Activated CD8-positive, alpha-beta T cell treated with anti-CD3 and anti-CD28 coated beads for 36 hours (primary cell): ENCODE measurements around the gene BUB1B. TPM values are rescaled to one million over a fixed set of nuclear protein-coding genes. Genes with fewer than 3 reads are reported as not detected.

Source experiments
- ATAC-seq: fragments of 200-7000 bp; cut with Tn5 transposase; one replicate; pipeline ENCODE4 v1.10.0; 2021; ENCODE audit warnings: mild to moderate bottlenecking, moderate library complexity
- CTCF ChIA-PET: fragments of 350-600 bp; sonication (Branson Sonifier 250); formaldehyde crosslinking; loops from one replicate; lab custom pipeline; 2021; ENCODE audit warnings: antibody characterized with exemption; lab: Charles Lee
- POLR2A ChIA-PET: fragments of 350-600 bp; sonication (Branson Sonifier 250); formaldehyde crosslinking; loops from one replicate; lab custom pipeline; 2021; ENCODE audit warnings: antibody characterized with exemption; lab: Charles Lee
- DNase-seq: peaks from one replicate; pipeline ENCODE4 v3.0.0-alpha.2; 2020
- H3K27ac Mint-ChIP-seq: one replicate; pipeline ENCODE4 v1.8.0; 2021; ENCODE audit warnings: mild to moderate bottlenecking, mixed read lengths
- H3K27me3 Mint-ChIP-seq: one replicate; pipeline ENCODE4 v1.8.0; 2021; ENCODE audit warnings: mixed read lengths
- H3K36me3 Mint-ChIP-seq: one replicate; pipeline ENCODE4 v1.8.0; 2021; ENCODE audit warnings: low read depth, mixed read lengths
- H3K4me1 Mint-ChIP-seq: one replicate; pipeline ENCODE4 v1.8.0; 2021; ENCODE audit warnings: low read depth, mixed read lengths
- H3K4me3 Mint-ChIP-seq: one replicate; pipeline ENCODE4 v1.8.0; 2021; ENCODE audit warnings: mild to moderate bottlenecking, moderate library complexity, mixed read lengths
- H3K9me3 Mint-ChIP-seq: one replicate; pipeline ENCODE4 v1.8.0; 2021; ENCODE audit warnings: mixed read lengths
- CTCF ChIP-seq: fragments of 200-600 bp; IDR thresholded peaks from one replicate; pipeline ENCODE4 v1.8.0; 2022; ENCODE audit warnings: antibody characterized with exemption, mild to moderate bottlenecking
- intact Hi-C: fragments of 100-400 bp; cut with micrococcal nuclease; formaldehyde crosslinking; loops from one replicate; pipeline ENCODE4 v1.10.0; 2022
- total RNA-seq, 2 experiments: library from RNA; stranded (reverse); gene quantifications; one replicate each; pipeline ENCODE4 v1.2.3, GENCODE V29; 2021

BUB1B gene
- total RNA-seq, 2 experiments from 2014 or later, result 79.6 to 82.5 TPM

GRCh38 chr15:40222131-40222530 is 61.3 kb downstream of the BUB1B start:
- ChIA-PET CTCF (interaction anchor here (1.5 to 2.8 kb wide), 3 partner anchors 40 to 57 kb away, joined by 4 to 21 read pairs (median 7); no protein-coding TSS in a partner anchor), POLR2A (no interaction called here)
- H3K27me3 Mint-ChIP-seq, result no peaks in the 10 kb centered on the region
- no peaks in the 10 kb centered on the region for H3K9me3 Mint-ChIP-seq
- DNase-seq (no peak), ATAC-seq (no peak)
- TF ChIP-seq CTCF, result no peak
- peaks cover 37% of the 10 kb centered on the region for H3K36me3 Mint-ChIP-seq
- peaks cover 8% of the 10 kb centered on the region for H3K4me1 Mint-ChIP-seq
- no peak overlapping the region for H3K4me3 Mint-ChIP-seq
- intact Hi-C loops, result no loop called here
- H3K27ac Mint-ChIP-seq, result no peak overlapping the region

- ChIA-PET CTCF (interaction anchor here (0.6 to 6.0 kb wide), 7 partner anchors 9 to 194 kb away, joined by 3 to 39 read pairs (median 4); partner anchors contain the start of gene SRP14), POLR2A (interaction anchor here (0.8 to 0.9 kb wide), 2 partner anchors 59 to 65 kb away, joined by 3 to 4 read pairs; no protein-coding TSS in a partner anchor)
- Mint-ChIP-seq H3K27ac (peak overlapping the region; percentile 5), H3K4me1 (peaks cover 8% of the 10 kb centered on the region), H3K9me3 (no peaks in the 10 kb centered on the region), H3K4me3 (no peak overlapping the region), H3K27me3 (no peaks in the 10 kb centered on the region), H3K36me3 (peaks cover 11% of the 10 kb centered on the region)
- intact Hi-C loops, result no loop called here
- TF ChIP-seq CTCF, result no peak
- ATAC-seq (peak; percentile 76), DNase-seq (no peak)
Observed at GRCh38 chr15:40226736-40227135, 65.9 kb downstream of the BUB1B start.

- peaks cover 10% of the 10 kb centered on the region for H3K36me3 Mint-ChIP-seq
- DNase-seq (no peak), ATAC-seq (no peak)
- H3K4me3 Mint-ChIP-seq, result no peak overlapping the region
- peaks cover 8% of the 10 kb centered on the region for H3K4me1 Mint-ChIP-seq
- CTCF ChIA-PET, result interaction anchor here (1.2 to 6.0 kb wide), 4 partner anchors 12 to 49 kb away, joined by 3 to 39 read pairs (median 20); no protein-coding TSS in a partner anchor
- no peaks in the 10 kb centered on the region for H3K9me3 Mint-ChIP-seq
- TF ChIP-seq CTCF, result no peak
- intact Hi-C loops, result no loop called here
- no peaks in the 10 kb centered on the region for H3K27me3 Mint-ChIP-seq
- H3K27ac Mint-ChIP-seq, result no peak overlapping the region
- POLR2A ChIA-PET, result interaction anchor here (0.6 kb wide), 1 partner anchor 24 kb away, joined by 3 read pairs; no protein-coding TSS in a partner anchor
Observed at GRCh38 chr15:40229316-40229715, 68.4 kb downstream of the BUB1B start.

GRCh38 chr15:40229956-40230355 is 69.1 kb downstream of the BUB1B start:
- H3K4me3 Mint-ChIP-seq, result no peak overlapping the region

More at GRCh38 chr15:40229956-40230355, 69.1 kb downstream of the BUB1B start:
- Mint-ChIP-seq H3K9me3 (no peaks in the 10 kb centered on the region), H3K36me3 (peaks cover 6% of the 10 kb centered on the region), H3K4me1 (peaks cover 8% of the 10 kb centered on the region), H3K27ac (no peak overlapping the region), H3K27me3 (no peaks in the 10 kb centered on the region)
- CTCF ChIA-PET, result interaction anchor here (1.2 to 6.0 kb wide), 4 partner anchors 13 to 49 kb away, joined by 3 to 39 read pairs (median 16); no protein-coding TSS in a partner anchor
- POLR2A ChIA-PET, result interaction anchor here (0.9 kb wide), 1 partner anchor 13 kb away, joined by 4 read pairs; no protein-coding TSS in a partner anchor
- no peak for DNase-seq
- intact Hi-C loops, result no loop called here
- no peak for TF ChIP-seq CTCF
- no peak for ATAC-seq
